NCI-H526 (cell line): Measurements from ENCODE around the gene CIRBP.
"Not testable (repeated sequence)": the region's sequence is repeated elsewhere in the genome, so short reads cannot be mapped to it uniquely, and the experiment has no call there.

ENCODE experiments used
- DNase-seq, 2 experiments: peaks; one replicate each; lab custom pipeline; 2025; lab: John Stamatoyannopoulos, UW

CIRBP gene

GRCh38 chr19:1243768-1244692, 25.1 kb upstream of the CIRBP start:
- DNase-seq = peak in 1 of 2 experiments; percentile 85

- no peak for DNase-seq
Measured at GRCh38 chr19:1244693-1245451, 24.3 kb upstream of the CIRBP start.

- DNase-seq = no peak
Measured at GRCh38 chr19:1245494-1246264, 23.5 kb upstream of the CIRBP start.

- not testable (repeated sequence) for DNase-seq
Measured at GRCh38 chr19:1246265-1247087, 22.7 kb upstream of the CIRBP start.

GRCh38 chr19:1247748-1248138, 21.4 kb upstream of the CIRBP start:
- no peak for DNase-seq

- peak in 1 of 2 experiments; percentile 72 for DNase-seq
Measured at GRCh38 chr19:1248139-1248785, 20.9 kb upstream of the CIRBP start, which contains the start of gene MIDN. Gene MIDN, plus strand, starts transcription at chr19:1248583. Its CDS starts 1,714 bp downstream, at chr19:1250297.

GRCh38 chr19:1248786-1249297, 20.3 kb upstream of the CIRBP start:
- DNase-seq = peak in 1 of 2 experiments; percentile 78

GRCh38 chr19:1249298-1249989, 19.7 kb upstream of the CIRBP start:
- DNase-seq = peak; percentile 76 to 94

GRCh38 chr19:1249990-1250436, 19.1 kb upstream of the CIRBP start:
- DNase-seq = no peak

- DNase-seq = peak in 1 of 2 experiments; percentile 87
Measured at GRCh38 chr19:1250437-1251260, 18.5 kb upstream of the CIRBP start.

GRCh38 chr19:1251330-1252220, 17.6 kb upstream of the CIRBP start:
- DNase-seq = peak; percentile 45 to 60

- peak in 1 of 2 experiments; percentile 34 for DNase-seq
Measured at GRCh38 chr19:1252221-1252820, 16.8 kb upstream of the CIRBP start.

- DNase-seq = peak; percentile 24 to 51
Measured at GRCh38 chr19:1252821-1253513, 16.2 kb upstream of the CIRBP start.

- DNase-seq = no peak
Measured at GRCh38 chr19:1253514-1254080, 15.5 kb upstream of the CIRBP start.

GRCh38 chr19:1254081-1254527, 15.0 kb upstream of the CIRBP start:
- no peak for DNase-seq

GRCh38 chr19:1254530-1255185, 14.5 kb upstream of the CIRBP start:
- DNase-seq = no peak
